K562 (cell line): ENCODE measurements around the gene FADD. TPM values are rescaled to one million over a fixed set of nuclear protein-coding genes. Genes with fewer than 3 reads are reported as not detected.
A peak's percentile ranks its signal among the peaks of the same experiment; 100 is the strongest.

Source experiments
- DACH1 ChIP-seq: fragments of 450-650 bp; IDR thresholded peaks from 2 replicates; pipeline ENCODE4 v1.6.1; 2018; ENCODE audit not compliant: partially characterized antibody
- ELF1 ChIP-seq: fragments of 200-800 bp; sonication (Bioruptor generic); IDR thresholded peaks from 2 replicates; pipeline ENCODE4 v1.6.1; 2016; ENCODE audit warnings: missing genetic modification characterization, missing compliant biosample characterization
- HNRNPLL ChIP-seq: fragments of 200-400 bp; formaldehyde crosslinking; IDR thresholded peaks from 2 replicates; pipeline ENCODE4 v1.6.1; 2017; ENCODE audit warnings: low read length, low read depth, mild to moderate bottlenecking; ENCODE audit not compliant: poor library complexity, severe bottlenecking
- IRF1 ChIP-seq: sonication (generic); formaldehyde crosslinking; IDR thresholded peaks from 2 replicates; pipeline ENCODE4 v1.8.0; 2022; ENCODE audit warnings: missing genetic modification reagents, mild to moderate bottlenecking, borderline replicate concordance
- KLF10 ChIP-seq: fragments of 250-450 bp; sonication (Bioruptor Pico); IDR thresholded peaks from 2 replicates; pipeline ENCODE4 v1.6.1; 2021; ENCODE audit warnings: matching md5 sums
- LARP7 ChIP-seq: fragments of 450-650 bp; IDR thresholded peaks from 2 replicates; pipeline ENCODE4 v1.6.1; 2016
- PBX2 ChIP-seq, 2 experiments: IDR thresholded peaks in 1 of 2; conservative IDR thresholded peaks in 1 of 2; 2 replicates each; pipeline ENCODE4 v1.6.1; 2016; ENCODE audit warnings: low read depth in 2 of 2, mild to moderate bottlenecking in 1 of 2, missing compliant biosample characterization in 1 of 2, missing genetic modification characterization in 1 of 2, moderate library complexity in 1 of 2
- RFX7 ChIP-seq: fragments of 250-450 bp; sonication (Bioruptor Pico); IDR thresholded peaks from 2 replicates; pipeline ENCODE4 v1.5.1; 2021; ENCODE audit warnings: mild to moderate bottlenecking
- TCF3 ChIP-seq: sonication (generic); formaldehyde crosslinking; IDR thresholded peaks from 2 replicates; pipeline ENCODE4 v1.4.0; 2020; ENCODE audit warnings: mild to moderate bottlenecking, missing genetic modification reagents
- THRB ChIP-seq: fragments of 450-650 bp; formaldehyde crosslinking; conservative IDR thresholded peaks from 2 replicates; pipeline ENCODE4 v1.4.0; 2022; ENCODE audit warnings: mild to moderate bottlenecking, missing genetic modification characterization
- ZFP36 ChIP-seq: fragments of 150-350 bp; IDR thresholded peaks from 2 replicates; pipeline ENCODE4 v1.6.1; 2018; ENCODE audit warnings: low read length, low read depth; ENCODE audit not compliant: partially characterized antibody
- polyA plus RNA-seq, 8 experiments: library from polyadenylated mRNA; depleted of rRNA in 4 of 8; stranded (reverse) in 5 of 8; unstranded in 3 of 8; fragments of >200 nt; fragmentation: Nextera tagmentation in 2 of 8; fragmentation: Illumina TruSeq in 1 of 8; extraction: Ambion mirVana in 2 of 8; extraction: Trizol in 1 of 8; gene quantifications; 2 replicates each; pipeline versions ENCODE4 v1.2.1 to v1.2.3, GENCODE V29; 2011 to 2014; ENCODE audit warnings: inconsistent platforms in 1 of 8, missing spikeins in 1 of 8
- total RNA-seq, 7 experiments: library from RNA; depleted of rRNA in 6 of 7; stranded (reverse); fragments of >200 nt in 6 of 7; fragmentation: Illumina TruSeq in 2 of 7; extraction: Trizol in 2 of 7; gene quantifications; 2 replicates each; pipeline versions ENCODE4 v1.2.1 to v1.2.3, GENCODE V29; 2011 to 2021; ENCODE audit warnings: low replicate concordance in 1 of 7

Gene FADD
- total and polyA plus RNA-seq, 9 of the 15 experiments (the other 6 are each of a cell fraction or from before 2014, with no cell fraction given) = 0.29 to 26.9 (median 20.4) TPM

DNA sequence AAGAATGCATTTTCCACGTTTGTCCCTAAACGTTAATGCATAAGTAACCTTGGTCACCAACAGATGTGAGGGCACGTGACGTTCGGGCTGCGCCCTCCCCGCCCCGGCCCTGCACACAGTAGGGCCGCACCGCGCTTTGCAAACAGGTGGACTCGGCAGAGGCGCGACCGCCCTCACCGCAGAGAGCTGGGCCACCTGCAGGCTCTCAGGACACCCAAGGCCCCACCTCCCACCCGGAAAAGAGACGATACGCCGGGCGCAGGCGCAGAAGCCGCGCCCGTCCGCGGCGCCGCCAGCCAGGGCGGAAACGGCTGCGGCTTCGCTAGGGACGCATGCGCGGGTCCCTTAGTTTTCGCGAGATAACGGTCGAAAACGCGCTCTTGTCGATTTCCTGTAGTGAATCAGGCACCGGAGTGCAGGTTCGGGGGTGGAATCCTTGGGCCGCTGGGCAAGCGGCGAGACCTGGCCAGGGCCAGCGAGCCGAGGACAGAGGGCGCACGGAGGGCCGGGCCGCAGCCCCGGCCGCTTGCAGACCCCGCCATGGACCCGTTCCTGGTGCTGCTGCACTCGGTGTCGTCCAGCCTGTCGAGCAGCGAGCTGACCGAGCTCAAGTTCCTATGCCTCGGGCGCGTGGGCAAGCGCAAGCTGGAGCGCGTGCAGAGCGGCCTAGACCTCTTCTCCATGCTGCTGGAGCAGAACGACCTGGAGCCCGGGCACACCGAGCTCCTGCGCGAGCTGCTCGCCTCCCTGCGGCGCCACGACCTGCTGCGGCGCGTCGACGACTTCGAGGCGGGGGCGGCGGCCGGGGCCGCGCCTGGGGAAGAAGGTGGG is at the start of gene FADD (continued):
- TF ChIP-seq PBX2 (CRISPR knock-in tag; IDR thresholded peaks at IDR 0.05; ENCODE audit: low read depth) (no peak), PBX2 (tag; conservative IDR thresholded peaks at IDR 0.05; ENCODE audit: low read depth) (no peak), DACH1 (no peak), ELF1 (tag) (peak; percentile 97), TCF3 (CRISPR knock-in tag) (no peak), RFX7 (CRISPR knock-in tag) (no peak), THRB (CRISPR knock-in tag) (no peak), ZFP36 (no peak), HNRNPLL (peak; percentile 13), KLF10 (CRISPR knock-in tag) (no peak), LARP7 (no peak), IRF1 (CRISPR knock-in tag) (no peak)
